UCSD-AML1 (cell line): ENCODE results near the gene TMEM161A.

Source experiments
- DNase-seq: peaks from one replicate; lab custom pipeline; 2025; ENCODE audit not compliant: unreplicated experiment; lab: John Stamatoyannopoulos, UW

Gene TMEM161A

DNA sequence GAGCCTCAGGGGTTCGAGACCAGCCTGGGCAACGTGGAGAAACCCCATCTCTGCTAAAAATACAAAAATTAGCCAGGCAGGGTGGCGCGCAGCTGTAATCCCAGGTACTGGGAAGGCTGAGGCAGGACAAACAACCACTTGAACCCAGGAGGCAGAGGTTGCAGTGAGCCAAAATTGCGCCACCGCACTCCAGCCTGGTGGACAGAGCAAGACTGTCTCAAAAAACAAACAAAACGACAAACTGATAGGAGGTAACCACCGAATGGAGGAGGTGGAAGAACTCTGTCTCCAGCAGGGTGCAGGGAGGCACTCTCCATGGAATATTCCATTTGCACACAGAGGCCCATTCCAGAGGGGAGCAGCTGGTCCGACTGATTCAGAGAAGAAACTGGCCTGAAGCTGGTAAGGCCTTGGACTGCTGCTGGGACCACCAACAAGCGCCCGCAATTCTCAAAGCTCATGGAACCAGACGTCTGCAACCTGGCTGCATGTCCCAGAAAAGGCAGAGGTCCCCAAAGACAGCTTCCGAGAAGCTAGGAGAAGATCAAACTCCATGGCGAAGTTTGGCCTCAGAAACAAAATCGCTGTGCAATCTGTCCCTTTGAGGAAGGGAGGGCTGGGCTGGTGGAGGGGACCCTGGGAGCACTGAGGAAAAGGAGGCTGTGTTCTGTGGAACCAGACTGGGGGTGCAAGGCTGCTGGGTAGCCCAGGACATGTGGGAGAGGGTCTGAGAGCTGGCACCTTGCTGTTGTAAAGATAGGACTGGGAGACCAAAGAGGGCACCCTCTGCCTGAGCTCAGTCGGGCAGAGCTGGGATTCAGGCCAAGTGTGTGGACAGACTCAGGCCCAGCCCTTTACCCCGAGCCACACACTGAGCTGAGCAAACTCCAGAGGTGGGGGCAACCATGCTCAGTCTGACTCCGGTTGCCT, 39.3 kb downstream of the TMEM161A start:
- no peak for DNase-seq

DNA sequence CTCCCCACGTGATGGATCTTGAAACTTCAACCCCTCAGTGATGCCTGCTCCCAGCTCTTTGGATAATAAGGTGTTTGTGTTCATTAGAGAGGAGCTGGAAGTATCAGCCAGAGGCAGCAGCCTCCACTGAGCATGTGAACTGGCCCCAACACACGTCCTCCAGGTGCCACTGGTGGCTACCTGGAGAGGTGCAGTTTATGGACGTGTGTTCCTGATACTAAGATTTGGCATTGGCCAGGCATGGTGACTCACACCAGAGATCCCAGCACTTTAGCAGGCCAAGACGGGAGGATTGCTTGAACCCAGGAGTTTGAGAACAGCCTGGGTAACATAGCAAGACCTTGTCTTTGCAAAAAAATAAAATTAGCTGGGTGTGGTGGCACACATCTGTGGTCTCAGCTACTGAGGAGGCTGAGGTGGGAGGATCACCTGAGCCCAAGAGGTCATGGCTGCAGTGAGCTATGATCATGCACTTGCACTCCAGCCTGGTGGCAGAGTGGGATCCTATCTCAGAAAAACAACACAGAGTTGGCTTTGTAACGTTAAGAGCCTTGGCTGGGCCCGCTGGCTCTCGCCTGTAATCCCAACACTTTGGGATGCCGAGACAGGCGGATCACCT, 40.1 kb downstream of the TMEM161A start:
- DNase-seq = no peak

- no peak for DNase-seq
Measured at GRCh38 chr19:19096641-19097627, 41.3 kb downstream of the TMEM161A start.

DNA sequence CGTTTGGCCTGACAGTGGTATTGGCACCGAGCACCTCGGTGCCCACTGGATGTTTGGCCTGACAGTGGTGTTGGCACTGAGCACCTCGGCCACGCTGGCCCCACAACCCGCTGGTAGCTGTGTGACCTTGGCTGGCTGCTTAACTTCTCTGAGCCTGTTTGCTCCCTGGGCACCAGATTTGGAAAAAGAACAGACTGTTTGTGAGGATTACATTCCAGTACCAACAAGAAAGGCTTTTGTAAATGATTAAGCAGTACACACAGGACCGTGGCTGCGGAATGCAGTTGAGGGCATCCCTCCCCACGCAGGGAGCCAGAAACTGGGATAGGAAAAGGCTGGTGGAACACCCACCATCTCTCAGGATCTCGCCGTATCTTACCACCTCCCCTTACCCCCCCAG, 42.6 kb downstream of the TMEM161A start:
- no peak for DNase-seq

DNA sequence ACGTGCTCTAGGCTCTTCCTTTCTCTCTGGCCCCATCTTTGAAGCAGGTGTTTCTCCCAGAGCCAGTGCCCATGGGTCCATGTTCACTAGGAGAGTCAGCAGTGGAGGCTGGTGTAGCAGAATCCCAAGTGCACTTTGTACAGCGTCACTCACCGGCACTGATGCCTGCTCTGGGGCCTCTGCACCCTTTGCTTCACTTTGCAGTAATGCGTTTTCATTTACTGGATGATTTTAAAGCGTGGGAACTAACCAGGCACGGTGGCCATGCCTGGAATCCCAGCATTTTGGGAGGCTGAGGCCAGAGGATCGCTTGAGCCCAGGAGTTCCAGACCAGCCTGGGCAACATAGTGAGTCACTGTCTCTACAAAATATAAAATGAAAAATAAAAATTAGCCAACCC, 43.8 kb downstream of the TMEM161A start:
- DNase-seq = no peak

DNA sequence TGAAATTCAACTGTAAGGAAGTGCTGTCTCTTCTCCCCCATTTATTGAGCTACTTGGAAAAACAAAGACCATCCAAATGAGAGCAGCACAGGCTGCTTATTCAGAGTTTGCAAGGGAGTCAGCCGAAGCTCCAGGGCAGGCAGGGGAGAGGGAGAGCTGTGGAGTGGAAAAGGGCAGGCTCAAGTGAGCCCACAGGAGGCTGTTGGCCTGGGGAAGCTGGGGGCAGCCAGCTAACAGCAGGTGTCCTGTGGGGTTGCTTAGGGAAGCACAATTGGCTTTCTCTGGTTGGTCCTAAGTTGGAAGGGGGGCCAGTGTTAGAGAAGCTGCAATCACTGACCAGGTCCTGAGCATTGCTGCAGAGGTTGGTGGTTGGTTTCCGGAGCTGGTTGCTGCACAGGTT, 50.6 kb downstream of the TMEM161A start:
- DNase-seq = no peak

GRCh38 chr19:19083413-19084178, 54.7 kb downstream of the TMEM161A start:
- DNase-seq = no peak

GRCh38 chr19:19081642-19082151, 56.6 kb downstream of the TMEM161A start:
- DNase-seq = no peak

- no peak for DNase-seq
Measured at GRCh38 chr19:19079571-19079970, 58.7 kb downstream of the TMEM161A start.

DNA sequence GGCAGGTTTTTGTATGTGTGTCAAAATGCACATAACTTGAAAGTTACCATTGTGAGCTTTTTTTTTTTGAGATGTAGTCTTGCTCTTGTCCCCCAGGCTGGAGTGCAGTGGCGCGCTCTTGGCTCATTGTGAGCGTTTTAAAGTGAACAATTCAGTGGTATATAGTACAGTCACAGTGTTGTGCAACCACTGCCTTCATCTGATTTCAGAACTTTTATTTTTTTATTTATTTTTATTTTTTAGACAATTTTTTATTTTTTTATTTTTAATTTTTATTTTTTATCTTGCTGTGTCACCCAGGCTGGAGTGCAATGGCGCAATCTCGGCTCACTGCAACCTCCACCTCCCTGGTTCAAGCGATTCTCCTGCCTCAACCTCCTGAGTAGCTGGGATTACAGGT, 59.5 kb downstream of the TMEM161A start:
- DNase-seq = no peak

- no peak for DNase-seq
Measured at GRCh38 chr19:19077103-19077502, 61.2 kb downstream of the TMEM161A start.

GRCh38 chr19:19076476-19076875, 61.8 kb downstream of the TMEM161A start:
- DNase-seq = no peak

GRCh38 chr19:19075126-19075525, 63.2 kb downstream of the TMEM161A start:
- DNase-seq = no peak

DNA sequence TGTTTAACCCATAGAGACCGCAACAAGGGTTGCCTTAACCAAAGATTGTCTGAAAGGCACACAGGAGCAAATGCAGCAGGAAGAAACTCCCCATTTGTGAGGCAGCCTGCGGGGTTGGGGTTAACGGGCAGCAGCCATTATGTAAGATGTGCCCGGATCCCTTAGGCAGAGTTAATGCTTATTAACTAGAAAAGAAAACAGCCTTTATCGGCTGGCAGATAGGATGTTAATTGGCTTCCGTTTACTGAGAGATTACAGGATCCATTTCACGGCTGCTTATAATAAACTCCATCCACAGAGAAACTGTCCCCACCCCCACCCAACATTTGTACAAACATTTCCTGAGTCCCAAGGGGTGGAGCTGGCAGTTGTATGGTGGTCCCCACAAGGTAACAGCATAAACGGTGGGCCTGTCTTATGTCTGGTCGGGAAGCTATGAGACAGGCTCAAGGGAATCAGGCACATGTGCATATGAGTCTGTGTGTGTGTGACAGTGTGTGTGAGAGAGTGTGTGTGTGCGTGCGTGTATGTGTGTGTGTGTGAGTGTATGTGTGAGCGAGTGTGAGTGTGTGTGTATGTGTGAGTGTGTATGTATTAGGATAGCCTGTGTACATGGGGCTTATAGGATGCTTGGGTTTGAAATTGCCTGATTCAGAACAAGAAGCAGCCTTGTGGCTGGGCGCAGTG, 63.9 kb downstream of the TMEM161A start:
- no peak for DNase-seq

DNA sequence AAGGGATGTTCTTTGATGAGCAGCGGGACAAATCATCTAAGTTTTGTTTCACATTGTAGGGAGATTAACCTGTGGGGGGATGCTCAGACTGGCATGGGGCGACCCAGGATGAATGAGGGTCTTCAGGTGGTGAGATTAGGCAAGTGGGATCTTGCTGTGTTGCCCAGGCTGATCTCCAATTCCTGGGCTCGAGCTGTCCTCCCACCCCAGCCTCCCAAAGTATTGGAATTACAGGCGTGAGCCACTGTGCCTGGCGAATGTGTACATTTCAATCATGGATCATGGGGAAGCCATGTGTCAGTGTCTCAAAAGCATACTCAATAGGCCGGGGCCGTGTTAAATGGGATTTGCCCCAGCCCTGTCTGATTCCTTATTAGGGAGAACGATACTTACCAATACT, 66.4 kb downstream of the TMEM161A start:
- no peak for DNase-seq
